ENCODE data around the gene TPRA1.

DNA sequence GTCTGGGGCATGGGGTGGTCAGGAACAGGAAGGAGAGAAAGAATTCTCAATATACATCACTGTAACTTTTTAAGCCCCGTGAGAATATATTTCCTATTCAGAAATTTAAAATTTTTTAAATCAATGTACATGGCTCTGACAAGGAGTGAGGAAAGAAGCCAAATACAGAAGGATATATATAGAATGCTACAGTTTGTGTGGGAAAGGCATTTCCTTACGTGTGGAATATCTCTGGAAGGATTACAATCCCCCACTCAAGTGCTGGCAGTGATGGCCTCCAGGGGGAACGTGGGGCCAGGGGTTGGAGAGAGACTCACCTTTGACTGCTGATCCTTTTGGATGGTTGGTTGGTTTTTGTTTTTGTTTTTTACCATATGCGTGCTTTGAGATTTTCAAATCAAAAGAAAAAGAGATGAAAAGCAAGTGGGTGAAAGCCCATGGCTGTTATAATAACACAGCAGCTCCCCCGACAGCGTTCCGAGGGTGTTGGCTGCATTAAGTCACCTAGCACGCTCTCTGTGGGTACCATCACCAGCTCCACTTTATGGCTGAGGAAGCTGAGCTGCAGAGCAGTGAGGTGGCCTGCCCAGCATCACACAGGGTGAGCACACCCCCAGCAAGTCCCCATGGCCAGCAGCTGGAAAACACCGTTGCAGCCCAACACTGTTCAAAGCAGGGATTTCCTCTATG, 39.9 kb downstream of the TPRA1 start:
- TF ChIP-seq, protein P1, sequence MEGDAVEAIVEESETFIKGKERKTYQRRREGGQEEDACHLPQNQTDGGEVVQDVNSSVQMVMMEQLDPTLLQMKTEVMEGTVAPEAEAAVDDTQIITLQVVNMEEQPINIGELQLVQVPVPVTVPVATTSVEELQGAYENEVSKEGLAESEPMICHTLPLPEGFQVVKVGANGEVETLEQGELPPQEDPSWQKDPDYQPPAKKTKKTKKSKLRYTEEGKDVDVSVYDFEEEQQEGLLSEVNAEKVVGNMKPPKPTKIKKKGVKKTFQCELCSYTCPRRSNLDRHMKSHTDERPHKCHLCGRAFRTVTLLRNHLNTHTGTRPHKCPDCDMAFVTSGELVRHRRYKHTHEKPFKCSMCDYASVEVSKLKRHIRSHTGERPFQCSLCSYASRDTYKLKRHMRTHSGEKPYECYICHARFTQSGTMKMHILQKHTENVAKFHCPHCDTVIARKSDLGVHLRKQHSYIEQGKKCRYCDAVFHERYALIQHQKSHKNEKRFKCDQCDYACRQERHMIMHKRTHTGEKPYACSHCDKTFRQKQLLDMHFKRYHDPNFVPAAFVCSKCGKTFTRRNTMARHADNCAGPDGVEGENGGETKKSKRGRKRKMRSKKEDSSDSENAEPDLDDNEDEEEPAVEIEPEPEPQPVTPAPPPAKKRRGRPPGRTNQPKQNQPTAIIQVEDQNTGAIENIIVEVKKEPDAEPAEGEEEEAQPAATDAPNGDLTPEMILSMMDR (IDR thresholded peaks at IDR 0.05), result no peak
- no peak for TF ChIP-seq EP300 (IDR thresholded peaks at IDR 0.05)
